HuH-7 (cell line): ENCODE data around the gene HIBADH.

Experiments used
- DNase-seq: peaks from one replicate; pipeline ENCODE4 v3.0.0; 2011; ENCODE audit warnings: low spot score

The HIBADH gene

GRCh38 chr7:27662490-27663205, at the start of gene HIBADH:
Gene HIBADH (minus strand): TSS chr7:27662883. CDS start chr7:27662788, 95 bp downstream.
- DNase-seq = peak; percentile 94

- no peak for DNase-seq
These were observed 49.5 kb upstream of the HIBADH start for GRCh38 chr7:27712217-27712616.

GRCh38 chr7:27709137-27710075, 46.7 kb upstream of the HIBADH start:
- DNase-seq = no peak

GRCh38 chr7:27708485-27708884, 45.8 kb upstream of the HIBADH start:
- DNase-seq = no peak

GRCh38 chr7:27705200-27705594, 42.5 kb upstream of the HIBADH start:
- no peak for DNase-seq

GRCh38 chr7:27704422-27705199, 41.9 kb upstream of the HIBADH start:
- DNase-seq = no peak

GRCh38 chr7:27703181-27703580, 40.5 kb upstream of the HIBADH start:
- DNase-seq = no peak

GRCh38 chr7:27700501-27700900, 37.8 kb upstream of the HIBADH start:
- no peak for DNase-seq

- DNase-seq = no peak
These were observed 37.1 kb upstream of the HIBADH start for GRCh38 chr7:27699751-27700150.

GRCh38 chr7:27697861-27698430, 35.3 kb upstream of the HIBADH start:
- no peak for DNase-seq

GRCh38 chr7:27695096-27695495, 32.4 kb upstream of the HIBADH start:
- DNase-seq = no peak

- no peak for DNase-seq
These were observed 31.1 kb upstream of the HIBADH start for GRCh38 chr7:27693794-27694193.

- no peak for DNase-seq
These were observed 28.0 kb upstream of the HIBADH start for GRCh38 chr7:27690649-27691048.

GRCh38 chr7:27689591-27690164, 27.0 kb upstream of the HIBADH start:
- peak; percentile 37 for DNase-seq

- no peak for DNase-seq
These were observed 26.5 kb upstream of the HIBADH start for GRCh38 chr7:27689150-27689549.

- DNase-seq = no peak
These were observed 26.0 kb upstream of the HIBADH start for GRCh38 chr7:27688646-27689045.

- no peak for DNase-seq
These were observed 25.4 kb upstream of the HIBADH start for GRCh38 chr7:27688056-27688455.

GRCh38 chr7:27686315-27686714, 23.6 kb upstream of the HIBADH start:
- no peak for DNase-seq

GRCh38 chr7:27685893-27686292, 23.2 kb upstream of the HIBADH start:
- no peak for DNase-seq

GRCh38 chr7:27685209-27685608, 22.5 kb upstream of the HIBADH start:
- no peak for DNase-seq

- DNase-seq = no peak
These were observed 21.8 kb upstream of the HIBADH start for GRCh38 chr7:27684491-27684890.

- DNase-seq = no peak
These were observed 17.9 kb upstream of the HIBADH start for GRCh38 chr7:27680610-27681009.
